CD1c-positive myeloid dendritic cell (primary cell): Measurements from ENCODE around the gene ITPRID1.
"Not testable (repeated sequence)": the region's sequence is repeated elsewhere in the genome, so short reads cannot be mapped to it uniquely, and the experiment has no call there.

Experiments used
- DNase-seq: peaks from one replicate; pipeline ENCODE4 v3.0.0-alpha.2; 2016; ENCODE audit errors: extremely low spot score

ITPRID1 gene

DNA sequence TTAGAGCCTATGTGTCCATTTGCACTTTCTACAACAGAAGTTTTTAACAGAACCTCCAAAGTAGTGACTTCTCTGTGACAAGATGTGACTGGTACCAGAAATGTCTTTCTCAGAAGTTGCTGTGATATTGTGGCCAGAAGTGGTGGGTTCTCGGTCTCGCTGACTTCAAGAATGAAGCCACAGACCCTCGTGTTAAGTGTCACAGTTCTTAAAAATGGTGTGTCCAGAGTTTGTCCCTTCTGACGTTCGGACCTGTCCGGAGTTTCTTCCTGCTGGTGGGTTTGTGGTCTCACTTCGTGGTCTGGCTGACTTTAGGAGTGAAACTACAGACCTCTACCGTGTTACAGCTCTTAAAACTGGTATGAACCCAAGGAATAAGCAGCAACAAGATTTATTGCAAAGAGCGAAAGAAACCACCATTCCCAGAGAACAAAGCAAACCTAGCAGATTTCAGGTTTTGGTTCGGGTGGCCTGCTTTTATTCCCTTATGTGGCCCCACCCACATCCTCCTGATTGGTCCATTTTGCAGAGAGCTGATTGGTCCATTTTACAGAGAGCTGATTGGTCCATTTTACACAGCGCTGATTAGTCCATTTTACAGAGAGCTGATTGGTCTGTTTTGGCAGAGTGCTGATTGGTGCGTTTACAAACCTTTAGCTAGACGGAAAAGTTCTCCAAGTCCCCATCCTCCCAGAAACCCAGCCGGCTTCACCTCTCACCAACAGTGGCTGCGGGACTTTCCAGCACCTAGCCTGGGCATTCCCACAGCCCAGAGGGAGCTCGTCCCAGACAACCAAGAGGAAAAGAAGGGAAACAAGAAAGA lies 3.0 kb downstream of the ITPRID1 start:
- DNase-seq = no peak

GRCh38 chr7:31517513-31517912 lies 3.6 kb downstream of the ITPRID1 start:
- DNase-seq = no peak

GRCh38 chr7:31518766-31519165 lies 4.9 kb downstream of the ITPRID1 start:
- no peak for DNase-seq

DNA sequence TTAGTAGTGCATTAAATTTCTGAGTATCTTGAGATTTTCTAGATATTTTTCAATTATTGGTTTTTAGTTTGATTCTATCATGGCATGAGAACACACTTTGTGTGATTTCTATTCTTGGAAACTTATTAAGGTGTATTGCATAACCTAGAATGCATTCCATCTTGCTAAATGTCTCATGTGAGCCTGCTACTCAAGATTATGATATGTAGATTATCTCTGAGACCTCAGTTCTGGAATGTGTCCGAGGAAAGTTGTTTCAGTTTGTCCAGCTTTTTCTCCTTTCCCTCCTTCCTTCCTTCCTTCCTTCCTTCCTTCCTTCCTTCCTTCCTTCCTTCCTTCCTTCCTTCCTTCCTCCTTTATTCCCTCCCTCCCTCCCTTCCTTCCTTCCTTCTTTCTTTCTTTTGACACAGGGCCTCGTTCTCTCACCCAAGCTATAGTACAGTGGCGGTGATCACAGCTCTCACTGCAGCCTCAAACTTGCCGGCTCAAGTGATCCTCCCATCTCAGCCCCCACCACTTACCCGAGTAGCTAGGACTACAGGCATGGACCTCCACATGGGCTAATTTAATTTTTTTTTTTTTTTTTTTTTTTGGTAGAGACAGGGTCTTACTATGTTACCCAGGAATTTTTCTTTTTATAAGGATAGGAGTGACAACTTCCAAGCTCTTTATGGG lies 7.6 kb downstream of the ITPRID1 start:
- no peak for DNase-seq

GRCh38 chr7:31526864-31527263 lies 13.0 kb downstream of the ITPRID1 start:
- no peak for DNase-seq

GRCh38 chr7:31529103-31529502 lies 15.2 kb downstream of the ITPRID1 start:
- DNase-seq = no peak

GRCh38 chr7:31540651-31541185 lies 26.8 kb downstream of the ITPRID1 start:
- DNase-seq = not testable (repeated sequence)

DNA sequence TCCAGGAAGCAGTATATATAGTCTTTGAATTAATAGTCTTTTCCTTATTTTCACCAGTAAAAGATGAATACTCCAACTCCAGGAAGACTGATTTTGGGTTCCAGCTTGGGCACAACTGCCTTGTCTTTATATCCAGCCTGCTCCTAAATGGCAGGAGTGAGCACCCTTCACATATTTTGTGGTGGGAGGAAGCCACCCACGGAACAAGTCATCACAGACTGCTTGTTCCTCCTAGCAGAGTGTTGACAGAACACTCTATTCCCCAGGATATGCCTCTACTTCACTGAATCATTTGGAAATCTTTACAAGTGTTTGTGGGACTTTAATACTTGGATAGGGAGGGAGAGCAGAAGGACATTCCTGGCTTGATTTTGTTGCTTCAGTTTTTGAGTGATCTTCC lies 31.7 kb downstream of the ITPRID1 start:
- DNase-seq = no peak

GRCh38 chr7:31549611-31550010 lies 35.7 kb downstream of the ITPRID1 start:
- no peak for DNase-seq

DNA sequence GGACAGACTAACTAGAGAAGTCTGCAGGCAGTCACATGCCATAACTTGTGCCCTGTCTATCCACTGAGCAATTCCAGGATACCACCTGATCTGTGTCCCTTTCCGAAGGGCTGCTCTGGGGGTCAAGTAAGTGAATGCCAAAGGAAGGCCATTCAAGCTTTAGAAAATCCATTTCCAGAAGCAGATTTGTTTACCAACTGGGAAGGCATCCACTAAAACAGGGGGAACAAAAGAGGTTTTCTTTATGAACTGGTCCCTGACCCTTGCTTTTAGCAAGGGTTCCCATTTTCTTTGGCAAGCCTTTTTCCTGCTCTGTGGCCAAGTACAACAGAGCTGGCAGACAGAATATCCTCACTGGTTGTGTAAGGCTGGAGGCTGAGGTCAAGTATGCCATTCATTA lies 36.5 kb downstream of the ITPRID1 start:
- DNase-seq = no peak

- DNase-seq = no peak
These were observed 39.8 kb downstream of the ITPRID1 start for GRCh38 chr7:31553661-31554081.

DNA sequence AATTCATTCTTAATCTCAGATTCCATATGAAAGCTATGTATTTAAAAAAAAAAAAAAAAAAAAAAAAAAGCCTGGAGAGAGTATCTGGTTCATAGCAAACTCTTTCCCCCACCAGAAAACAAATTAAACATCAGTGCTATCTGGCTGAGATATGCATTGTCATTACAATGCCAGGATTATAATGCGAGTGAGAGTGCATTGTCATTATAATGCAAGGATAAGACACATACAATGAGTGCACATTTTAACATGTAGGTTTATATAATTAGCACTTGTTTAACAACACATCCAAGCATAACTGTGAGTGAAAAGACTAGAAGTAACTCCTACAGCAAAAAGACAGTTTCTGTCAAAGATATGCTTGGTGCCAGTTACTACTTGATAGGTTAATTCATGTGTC lies 48.1 kb downstream of the ITPRID1 start:
- DNase-seq = no peak

DNA sequence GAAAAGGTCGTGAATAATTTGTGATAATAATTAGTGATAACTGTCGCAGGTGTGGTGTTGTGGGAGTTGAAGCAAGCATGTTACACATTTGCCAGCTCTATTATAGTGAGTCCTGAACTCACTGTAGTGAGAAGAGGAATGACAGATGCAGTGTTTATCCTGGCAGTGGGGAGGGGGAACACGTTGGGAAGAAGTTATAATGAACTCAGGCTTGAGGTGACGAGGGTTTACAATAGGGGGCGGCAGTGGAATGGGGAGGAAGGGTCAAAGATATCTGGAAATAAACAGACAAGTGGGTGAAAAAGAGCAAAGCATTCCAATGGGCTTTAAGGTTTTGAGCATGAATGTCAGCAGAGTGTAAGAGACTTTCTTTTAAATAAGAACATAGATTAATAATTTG lies 49.6 kb downstream of the ITPRID1 start:
- no peak for DNase-seq

DNA sequence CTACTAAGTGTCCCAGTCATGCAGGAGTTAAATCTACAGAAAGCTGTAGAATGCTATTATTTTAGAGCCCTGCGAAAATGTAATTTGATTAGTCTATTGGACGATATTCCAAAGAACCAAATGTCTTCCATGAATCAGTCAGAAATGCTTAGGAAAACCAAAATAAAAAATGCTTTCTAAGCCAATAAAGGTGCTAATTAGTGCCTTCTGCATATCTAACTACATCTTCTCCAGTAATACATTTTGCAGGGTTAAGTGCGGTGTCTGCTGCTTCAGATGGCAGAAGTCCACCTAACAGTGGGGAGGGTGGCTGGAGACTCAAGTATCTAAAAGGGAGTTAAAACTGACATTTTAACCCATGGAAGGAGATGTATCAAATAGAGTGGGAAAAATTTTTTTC lies 50.1 kb downstream of the ITPRID1 start:
- no peak for DNase-seq

- no peak for DNase-seq
These were observed 50.8 kb downstream of the ITPRID1 start for GRCh38 chr7:31564661-31565060.

GRCh38 chr7:31569528-31569927 lies 55.6 kb downstream of the ITPRID1 start:
- no peak for DNase-seq

GRCh38 chr7:31583526-31583925 lies 69.6 kb downstream of the ITPRID1 start:
- DNase-seq = no peak

- DNase-seq = no peak
These were observed 70.1 kb downstream of the ITPRID1 start for GRCh38 chr7:31583942-31584341.

DNA sequence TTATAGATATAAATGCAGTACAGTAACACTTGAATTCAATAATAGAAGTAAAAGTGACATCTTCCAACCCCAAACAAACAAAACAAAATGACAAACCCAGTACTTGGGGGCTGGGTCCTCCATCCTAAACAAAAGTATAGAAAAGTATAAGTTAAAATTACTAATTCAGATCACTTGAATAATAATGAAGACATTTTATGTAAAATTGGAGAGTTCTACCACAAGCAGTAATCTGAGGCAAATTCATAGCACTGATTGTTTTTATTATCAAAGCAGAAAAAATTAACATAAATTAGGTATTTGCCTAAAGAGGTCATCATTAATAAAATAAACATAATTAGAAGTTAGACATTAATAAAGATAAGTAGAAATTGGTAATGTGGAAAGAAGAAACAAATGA lies 81.5 kb downstream of the ITPRID1 start:
- DNase-seq = no peak

DNA sequence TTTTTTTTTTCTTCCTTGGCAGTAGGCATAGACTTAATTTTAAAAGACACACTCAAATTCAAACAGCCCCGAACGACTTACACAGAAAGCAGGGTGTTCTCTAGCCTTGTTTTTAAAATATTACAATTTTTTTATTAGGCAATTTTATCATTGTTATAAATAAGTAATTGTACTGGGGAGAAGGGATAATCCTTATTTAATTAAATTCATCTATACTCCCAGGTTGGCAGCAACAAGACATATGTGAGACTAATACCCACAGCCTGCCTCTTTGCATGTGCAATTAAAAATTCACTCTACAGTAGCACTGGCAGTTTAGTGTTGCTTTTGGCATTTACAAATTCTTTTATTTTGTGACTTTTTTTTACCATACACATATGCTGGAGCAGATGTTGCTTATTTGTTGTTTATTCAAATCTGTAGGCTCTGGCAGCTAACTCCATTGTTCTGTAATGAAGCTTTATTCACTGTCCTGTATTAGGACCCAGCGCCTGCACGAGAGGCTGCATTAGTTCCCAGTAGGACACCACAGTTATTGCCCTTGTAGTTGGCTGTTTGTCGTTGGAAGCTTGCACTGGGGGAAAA lies 88.2 kb downstream of the ITPRID1 start:
- no peak for DNase-seq

DNA sequence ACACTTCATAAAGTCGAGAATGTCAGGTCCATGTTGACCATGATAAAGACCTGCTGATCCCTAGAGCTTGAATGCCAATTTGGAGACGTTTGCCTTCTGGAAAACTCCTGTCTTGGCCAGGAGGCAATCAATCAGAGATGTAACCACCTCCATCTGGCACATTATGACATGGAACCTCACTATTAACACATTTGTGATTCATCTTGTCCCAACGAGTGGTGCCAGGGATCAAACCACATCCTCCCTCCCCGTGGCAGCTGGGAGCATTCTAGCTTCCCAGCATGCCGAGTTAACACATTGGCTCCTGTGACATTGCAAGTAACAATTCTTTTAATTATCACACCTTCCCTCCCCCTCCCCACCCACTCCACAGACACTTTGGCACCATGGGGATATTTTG lies 89.2 kb downstream of the ITPRID1 start:
- DNase-seq = no peak

GRCh38 chr7:31613604-31614003 lies 99.7 kb downstream of the ITPRID1 start:
- no peak for DNase-seq

GRCh38 chr7:31633467-31633866 lies 119.6 kb downstream of the ITPRID1 start:
- no peak for DNase-seq
